HepG2 (cell line): ENCODE measurements around the gene ZBTB14. TPM values are rescaled to one million over a fixed set of nuclear protein-coding genes. Genes with fewer than 3 reads are reported as not detected.
A peak's percentile ranks its signal among the peaks of the same experiment; 100 is the strongest.

Experiments used
- ATF7 ChIP-seq, 2 experiments: fragments of 450-650 bp in 1 of 2; sonication (generic) in 1 of 2; formaldehyde crosslinking in 1 of 2; IDR thresholded peaks; 2 replicates each; pipeline versions ENCODE4 v1.4.0 to v1.6.1; 2016 to 2020; ENCODE audit warnings: antibody characterized with exemption in 1 of 2, mild to moderate bottlenecking in 1 of 2, missing genetic modification reagents in 1 of 2
- CBX5 ChIP-seq: sonication (generic); formaldehyde crosslinking; IDR thresholded peaks from 2 replicates; pipeline ENCODE4 v1.4.0; 2020; ENCODE audit warnings: missing genetic modification reagents, borderline replicate concordance
- FOXP4 ChIP-seq: sonication (generic); formaldehyde crosslinking; IDR thresholded peaks from 2 replicates; pipeline ENCODE4 v1.4.0; 2020; ENCODE audit warnings: missing genetic modification reagents
- IKZF5 ChIP-seq: IDR thresholded peaks from 2 replicates; pipeline ENCODE4 v1.6.1; 2018; ENCODE audit warnings: missing genetic modification reagents, mild to moderate bottlenecking, missing compliant biosample characterization
- RFX5 ChIP-seq: IDR thresholded peaks from 2 replicates; pipeline ENCODE4 v1.6.1; 2011; ENCODE audit warnings: low read depth, low read length, improper control_type of control experiment
- TEAD3 ChIP-seq: optimal IDR thresholded peaks from 2 replicates; pipeline ENCODE3; 2016; ENCODE audit warnings: borderline replicate concordance
- XRCC5 ChIP-seq: fragments of 200-400 bp; formaldehyde crosslinking; optimal IDR thresholded peaks from 2 replicates; pipeline ENCODE3; 2017; ENCODE audit warnings: mild to moderate bottlenecking, low read length
- ZMYM2 ChIP-seq: sonication (generic); formaldehyde crosslinking; IDR thresholded peaks from 2 replicates; pipeline ENCODE4 v1.8.0; 2022; ENCODE audit warnings: mild to moderate bottlenecking, missing genetic modification reagents
- ZNF430 ChIP-seq: sonication (generic); formaldehyde crosslinking; IDR thresholded peaks from 2 replicates; pipeline ENCODE4 v1.9.0; 2021; ENCODE audit warnings: mild to moderate bottlenecking, missing genetic modification reagents
- ZNF772 ChIP-seq: sonication (generic); formaldehyde crosslinking; IDR thresholded peaks from 2 replicates; pipeline ENCODE4 v1.5.0; 2020; ENCODE audit warnings: mild to moderate bottlenecking, missing genetic modification reagents
- polyA plus RNA-seq, 8 experiments: library from polyadenylated mRNA; depleted of rRNA in 3 of 8; stranded (reverse) in 7 of 8; unstranded in 1 of 8; fragments of >200 nt; fragmentation: Illumina TruSeq in 4 of 8; extraction: Trizol in 4 of 8; gene quantifications; 2 replicates each; pipeline versions ENCODE4 v1.2.1 to v1.2.3, GENCODE V29; 2011 to 2016; ENCODE audit warnings: low read depth in 4 of 8, missing spikeins in 1 of 8, mixed read lengths in 1 of 8; ENCODE audit not compliant: insufficient read depth in 1 of 8
- total RNA-seq, 5 experiments: library from RNA; depleted of rRNA; stranded (reverse); fragments of >200 nt; fragmentation: Illumina TruSeq; extraction: Trizol; gene quantifications; 2 replicates each; pipeline ENCODE4 v1.2.3, GENCODE V29; 2016; ENCODE audit warnings: low read depth in 1 of 5
- TF ChIP-seq, protein P1 (sequence below): sonication (generic); formaldehyde crosslinking; IDR thresholded peaks from 2 replicates; pipeline ENCODE4 v1.5.0; 2020; ENCODE audit warnings: mild to moderate bottlenecking, missing genetic modification reagents, borderline replicate concordance
- TF ChIP-seq, protein P2 (sequence below): sonication (generic); formaldehyde crosslinking; IDR thresholded peaks from 2 replicates; pipeline ENCODE4 v1.5.0; 2020; ENCODE audit warnings: mild to moderate bottlenecking, missing genetic modification reagents, borderline replicate concordance

Gene ZBTB14
- total and polyA plus RNA-seq, 2 of the 13 experiments (the other 11 are each of a cell fraction or from before 2014, with no cell fraction given), result 8.0 to 14.4 TPM

- TF ChIP-seq, protein P1, sequence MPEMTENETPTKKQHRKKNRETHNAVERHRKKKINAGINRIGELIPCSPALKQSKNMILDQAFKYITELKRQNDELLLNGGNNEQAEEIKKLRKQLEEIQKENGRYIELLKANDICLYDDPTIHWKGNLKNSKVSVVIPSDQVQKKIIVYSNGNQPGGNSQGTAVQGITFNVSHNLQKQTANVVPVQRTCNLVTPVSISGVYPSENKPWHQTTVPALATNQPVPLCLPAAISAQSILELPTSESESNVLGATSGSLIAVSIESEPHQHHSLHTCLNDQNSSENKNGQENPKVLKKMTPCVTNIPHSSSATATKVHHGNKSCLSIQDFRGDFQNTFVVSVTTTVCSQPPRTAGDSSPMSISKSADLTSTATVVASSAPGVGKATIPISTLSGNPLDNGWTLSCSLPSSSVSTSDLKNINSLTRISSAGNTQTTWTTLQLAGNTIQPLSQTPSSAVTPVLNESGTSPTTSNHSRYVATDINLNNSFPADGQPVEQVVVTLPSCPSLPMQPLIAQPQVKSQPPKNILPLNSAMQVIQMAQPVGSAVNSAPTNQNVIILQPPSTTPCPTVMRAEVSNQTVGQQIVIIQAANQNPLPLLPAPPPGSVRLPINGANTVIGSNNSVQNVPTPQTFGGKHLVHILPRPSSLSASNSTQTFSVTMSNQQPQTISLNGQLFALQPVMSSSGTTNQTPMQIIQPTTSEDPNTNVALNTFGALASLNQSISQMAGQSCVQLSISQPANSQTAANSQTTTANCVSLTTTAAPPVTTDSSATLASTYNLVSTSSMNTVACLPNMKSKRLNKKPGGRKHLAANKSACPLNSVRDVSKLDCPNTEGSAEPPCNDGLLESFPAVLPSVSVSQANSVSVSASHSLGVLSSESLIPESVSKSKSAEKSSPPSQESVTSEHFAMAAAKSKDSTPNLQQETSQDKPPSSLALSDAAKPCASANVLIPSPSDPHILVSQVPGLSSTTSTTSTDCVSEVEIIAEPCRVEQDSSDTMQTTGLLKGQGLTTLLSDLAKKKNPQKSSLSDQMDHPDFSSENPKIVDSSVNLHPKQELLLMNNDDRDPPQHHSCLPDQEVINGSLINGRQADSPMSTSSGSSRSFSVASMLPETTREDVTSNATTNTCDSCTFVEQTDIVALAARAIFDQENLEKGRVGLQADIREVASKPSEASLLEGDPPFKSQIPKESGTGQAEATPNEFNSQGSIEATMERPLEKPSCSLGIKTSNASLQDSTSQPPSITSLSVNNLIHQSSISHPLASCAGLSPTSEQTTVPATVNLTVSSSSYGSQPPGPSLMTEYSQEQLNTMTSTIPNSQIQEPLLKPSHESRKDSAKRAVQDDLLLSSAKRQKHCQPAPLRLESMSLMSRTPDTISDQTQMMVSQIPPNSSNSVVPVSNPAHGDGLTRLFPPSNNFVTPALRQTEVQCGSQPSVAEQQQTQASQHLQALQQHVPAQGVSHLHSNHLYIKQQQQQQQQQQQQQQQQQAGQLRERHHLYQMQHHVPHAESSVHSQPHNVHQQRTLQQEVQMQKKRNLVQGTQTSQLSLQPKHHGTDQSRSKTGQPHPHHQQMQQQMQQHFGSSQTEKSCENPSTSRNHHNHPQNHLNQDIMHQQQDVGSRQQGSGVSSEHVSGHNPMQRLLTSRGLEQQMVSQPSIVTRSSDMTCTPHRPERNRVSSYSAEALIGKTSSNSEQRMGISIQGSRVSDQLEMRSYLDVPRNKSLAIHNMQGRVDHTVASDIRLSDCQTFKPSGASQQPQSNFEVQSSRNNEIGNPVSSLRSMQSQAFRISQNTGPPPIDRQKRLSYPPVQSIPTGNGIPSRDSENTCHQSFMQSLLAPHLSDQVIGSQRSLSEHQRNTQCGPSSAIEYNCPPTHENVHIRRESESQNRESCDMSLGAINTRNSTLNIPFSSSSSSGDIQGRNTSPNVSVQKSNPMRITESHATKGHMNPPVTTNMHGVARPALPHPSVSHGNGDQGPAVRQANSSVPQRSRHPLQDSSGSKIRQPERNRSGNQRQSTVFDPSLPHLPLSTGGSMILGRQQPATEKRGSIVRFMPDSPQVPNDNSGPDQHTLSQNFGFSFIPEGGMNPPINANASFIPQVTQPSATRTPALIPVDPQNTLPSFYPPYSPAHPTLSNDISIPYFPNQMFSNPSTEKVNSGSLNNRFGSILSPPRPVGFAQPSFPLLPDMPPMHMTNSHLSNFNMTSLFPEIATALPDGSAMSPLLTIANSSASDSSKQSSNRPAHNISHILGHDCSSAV, result no peak
- 0 out of 2 replicates have a peak, but pooled peaks have one; percentile 47 for TF ChIP-seq ZMYM2 (CRISPR knock-in tag)
- no peak for TF ChIP-seq ATF7 (IDR thresholded peaks at IDR 0.05)
- TF ChIP-seq ATF7 (CRISPR knock-in tag; IDR thresholded peaks at IDR 0.05), result 0 out of 2 replicates have a peak, but pooled peaks have one; percentile 22
- TF ChIP-seq XRCC5, result peak; percentile 80
- TF ChIP-seq RFX5, result 0 out of 2 replicates have a peak, but pooled peaks have one; percentile 19
- TF ChIP-seq, protein P2, sequence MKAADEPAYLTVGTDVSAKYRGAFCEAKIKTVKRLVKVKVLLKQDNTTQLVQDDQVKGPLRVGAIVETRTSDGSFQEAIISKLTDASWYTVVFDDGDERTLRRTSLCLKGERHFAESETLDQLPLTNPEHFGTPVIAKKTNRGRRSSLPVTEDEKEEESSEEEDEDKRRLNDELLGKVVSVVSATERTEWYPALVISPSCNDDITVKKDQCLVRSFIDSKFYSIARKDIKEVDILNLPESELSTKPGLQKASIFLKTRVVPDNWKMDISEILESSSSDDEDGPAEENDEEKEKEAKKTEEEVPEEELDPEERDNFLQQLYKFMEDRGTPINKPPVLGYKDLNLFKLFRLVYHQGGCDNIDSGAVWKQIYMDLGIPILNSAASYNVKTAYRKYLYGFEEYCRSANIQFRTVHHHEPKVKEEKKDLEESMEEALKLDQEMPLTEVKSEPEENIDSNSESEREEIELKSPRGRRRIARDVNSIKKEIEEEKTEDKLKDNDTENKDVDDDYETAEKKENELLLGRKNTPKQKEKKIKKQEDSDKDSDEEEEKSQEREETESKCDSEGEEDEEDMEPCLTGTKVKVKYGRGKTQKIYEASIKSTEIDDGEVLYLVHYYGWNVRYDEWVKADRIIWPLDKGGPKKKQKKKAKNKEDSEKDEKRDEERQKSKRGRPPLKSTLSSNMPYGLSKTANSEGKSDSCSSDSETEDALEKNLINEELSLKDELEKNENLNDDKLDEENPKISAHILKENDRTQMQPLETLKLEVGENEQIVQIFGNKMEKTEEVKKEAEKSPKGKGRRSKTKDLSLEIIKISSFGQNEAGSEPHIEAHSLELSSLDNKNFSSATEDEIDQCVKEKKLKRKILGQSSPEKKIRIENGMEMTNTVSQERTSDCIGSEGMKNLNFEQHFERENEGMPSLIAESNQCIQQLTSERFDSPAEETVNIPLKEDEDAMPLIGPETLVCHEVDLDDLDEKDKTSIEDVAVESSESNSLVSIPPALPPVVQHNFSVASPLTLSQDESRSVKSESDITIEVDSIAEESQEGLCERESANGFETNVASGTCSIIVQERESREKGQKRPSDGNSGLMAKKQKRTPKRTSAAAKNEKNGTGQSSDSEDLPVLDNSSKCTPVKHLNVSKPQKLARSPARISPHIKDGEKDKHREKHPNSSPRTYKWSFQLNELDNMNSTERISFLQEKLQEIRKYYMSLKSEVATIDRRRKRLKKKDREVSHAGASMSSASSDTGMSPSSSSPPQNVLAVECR (CRISPR knock-in tag), result peak; percentile 62; the same call in 1 of the 2 replicates
- TF ChIP-seq CBX5, result peak; percentile 56; the same call in 1 of the 2 replicates
- peak; percentile 8 for TF ChIP-seq TEAD3 (CRISPR knock-in tag)
- TF ChIP-seq ZNF430 (CRISPR knock-in tag), result peak; percentile 25; the same call in 1 of the 2 replicates
- TF ChIP-seq FOXP4, result peak; percentile 71
- TF ChIP-seq ZNF772, result 0 out of 2 replicates have a peak, but pooled peaks have one; percentile 56
- TF ChIP-seq IKZF5 (CRISPR knock-in tag), result peak; percentile 84; the same call in 1 of the 2 replicates
Observed at GRCh38 chr18:5298156-5298852, 2.8 kb upstream of the ZBTB14 start (continued).
